Liver (tissue), 9 donors: ENCODE measurements around the gene KRTAP19-1. TPM values are rescaled to one million over a fixed set of nuclear protein-coding genes. Genes with fewer than 3 reads are reported as not detected.

Source experiments
- DNase-seq: peaks from one replicate; pipeline ENCODE4 v3.0.0-alpha.2; 2017; ENCODE audit warnings: low spot score
- H3K27ac ChIP-seq, 2 donors: one replicate each; pipeline ENCODE4 v1.7.0; 2013; ENCODE audit warnings: inconsistent platforms in 2 of 2, low read length in 2 of 2, control low read depth in 1 of 2, low read depth in 1 of 2, mild to moderate bottlenecking in 1 of 2
- H3K27me3 ChIP-seq, 4 donors: one replicate each; pipeline versions ENCODE4 v1.6.1 to v1.7.0; 2013; ENCODE audit warnings: low read length in 3 of 4, inconsistent platforms in 1 of 4, mild to moderate bottlenecking in 1 of 4, moderate library complexity in 1 of 4; ENCODE audit not compliant: control insufficient read depth in 4 of 4, insufficient read depth in 4 of 4
- H3K36me3 ChIP-seq, 4 donors: one replicate each; pipeline versions ENCODE4 v1.6.1 to v1.7.0; 2013; ENCODE audit warnings: low read length in 3 of 4, mild to moderate bottlenecking in 3 of 4, low read depth in 1 of 4, moderate library complexity in 1 of 4; ENCODE audit not compliant: control insufficient read depth in 4 of 4, insufficient read depth in 3 of 4
- H3K4me1 ChIP-seq, 4 donors: one replicate each; pipeline versions ENCODE4 v1.6.1 to v1.7.0; 2013; ENCODE audit warnings: low read length in 3 of 4, mild to moderate bottlenecking in 3 of 4, moderate library complexity in 1 of 4; ENCODE audit not compliant: control insufficient read depth in 4 of 4, insufficient read depth in 4 of 4
- H3K4me3 ChIP-seq, 3 donors: one replicate each; pipeline versions ENCODE4 v1.6.1 to v1.7.0; 2013; ENCODE audit warnings: low read length in 3 of 3, control low read depth in 1 of 3, low read depth in 1 of 3, mild to moderate bottlenecking in 1 of 3
- H3K9ac ChIP-seq, 2 donors: one replicate each; pipeline ENCODE4 v1.7.0; 2013; ENCODE audit warnings: low read length in 2 of 2, mild to moderate bottlenecking in 2 of 2, moderate library complexity in 2 of 2, control low read depth in 1 of 2, low read depth in 1 of 2
- H3K9me3 ChIP-seq, 4 donors: one replicate each; pipeline versions ENCODE4 v1.6.1 to v1.7.0; 2013; ENCODE audit warnings: low read length in 3 of 4; ENCODE audit not compliant: control insufficient read depth in 4 of 4
- EGR1 ChIP-seq, 2 donors: IDR thresholded peaks; 2 replicates each; pipeline ENCODE4 v1.6.1; 2016 to 2018; ENCODE audit warnings: antibody characterized with exemption in 2 of 2, low read depth in 2 of 2
- FOXA1 ChIP-seq: IDR thresholded peaks from 2 replicates; pipeline ENCODE4 v1.6.1; 2016; ENCODE audit warnings: antibody characterized with exemption
- HNF4A ChIP-seq, 2 donors: conservative IDR thresholded peaks; 2 replicates each; pipeline ENCODE4 v1.6.1; 2016; ENCODE audit warnings: antibody characterized with exemption in 2 of 2, mild to moderate bottlenecking in 2 of 2
- HNF4G ChIP-seq: IDR thresholded peaks from 2 replicates; pipeline ENCODE4 v1.6.1; 2016; ENCODE audit warnings: antibody characterized with exemption
- JUND ChIP-seq, 2 donors: IDR thresholded peaks; 2 replicates each; pipeline ENCODE4 v1.6.1; 2016; ENCODE audit warnings: antibody characterized with exemption in 2 of 2
- NR2F2 ChIP-seq: IDR thresholded peaks from 2 replicates; pipeline ENCODE4 v1.6.1; 2016; ENCODE audit warnings: antibody characterized with exemption
- RAD21 ChIP-seq, 2 donors: IDR thresholded peaks; 2 replicates each; pipeline ENCODE4 v1.6.1; 2016; ENCODE audit warnings: antibody characterized with exemption in 2 of 2, mild to moderate bottlenecking in 2 of 2
- RXRA ChIP-seq, 2 donors: IDR thresholded peaks; 2 replicates each; pipeline ENCODE4 v1.6.1; 2017 to 2018; ENCODE audit warnings: antibody characterized with exemption in 2 of 2, mild to moderate bottlenecking in 1 of 2
- SP1 ChIP-seq: IDR thresholded peaks from 2 replicates; pipeline ENCODE4 v1.6.1; 2018; ENCODE audit warnings: antibody characterized with exemption, mild to moderate bottlenecking
- TAF1 ChIP-seq: conservative IDR thresholded peaks from 2 replicates; pipeline ENCODE4 v1.6.1; 2016; ENCODE audit warnings: antibody characterized with exemption, mild to moderate bottlenecking
- YY1 ChIP-seq: IDR thresholded peaks from 2 replicates; pipeline ENCODE4 v1.6.1; 2016; ENCODE audit warnings: antibody characterized with exemption, mild to moderate bottlenecking
- WGBS: extraction: QIAGEN DNeasy Blood & Tissue Kit; methylation state at CpG from one replicate; pipeline ENCODE4 v1.1.7; 2013; 5-methylcytosine and 5-hydroxymethylcytosine counted together
- polyA plus RNA-seq, 2 donors: library from polyadenylated mRNA; stranded (reverse) in 1 of 2; unstranded in 1 of 2; fragments of 200-250 nt in 1 of 2; fragments of >200 nt in 1 of 2; fragmentation: Nextera tagmentation in 1 of 2; extraction: Ambion mirVana in 1 of 2; gene quantifications; one replicate each; pipeline versions ENCODE4 v1.2.1 to v1.2.3, GENCODE V29; 2013 to 2015
- total RNA-seq, 2 donors: library from RNA; depleted of rRNA; stranded (reverse); fragments of >200 nt; gene quantifications; one replicate each; pipeline ENCODE4 v1.2.3, GENCODE V29; 2014
- TF ChIP-seq, protein P1 (sequence below): IDR thresholded peaks from 2 replicates; pipeline ENCODE4 v1.6.1; 2016; ENCODE audit warnings: antibody characterized with exemption, mild to moderate bottlenecking
- TF ChIP-seq, protein P2 (sequence below): IDR thresholded peaks from 2 replicates; pipeline ENCODE4 v1.6.1; 2016; ENCODE audit warnings: antibody characterized with exemption
- TF ChIP-seq, protein P3 (sequence below): fragments of 150-350 bp; IDR thresholded peaks from 2 replicates; pipeline ENCODE4 v1.5.1; 2017; ENCODE audit warnings: improper control_type of control experiment, low read depth, low read length; ENCODE audit not compliant: missing input control
- TF ChIP-seq, protein P4 (sequence below): IDR thresholded peaks from 2 replicates; pipeline ENCODE4 v1.6.1; 2016; ENCODE audit warnings: antibody characterized with exemption
- TF ChIP-seq, protein P5 (sequence below): IDR thresholded peaks from 2 replicates; pipeline ENCODE4 v1.6.1; 2016; ENCODE audit warnings: antibody characterized with exemption
- donor health status: healthy.
- donor health status: healthy.
- donor health status: healthy.
- donor health status: healthy.
- donor health status: healthy.

Gene KRTAP19-1
- total and polyA plus RNA-seq, 4 donors: not detected

DNA sequence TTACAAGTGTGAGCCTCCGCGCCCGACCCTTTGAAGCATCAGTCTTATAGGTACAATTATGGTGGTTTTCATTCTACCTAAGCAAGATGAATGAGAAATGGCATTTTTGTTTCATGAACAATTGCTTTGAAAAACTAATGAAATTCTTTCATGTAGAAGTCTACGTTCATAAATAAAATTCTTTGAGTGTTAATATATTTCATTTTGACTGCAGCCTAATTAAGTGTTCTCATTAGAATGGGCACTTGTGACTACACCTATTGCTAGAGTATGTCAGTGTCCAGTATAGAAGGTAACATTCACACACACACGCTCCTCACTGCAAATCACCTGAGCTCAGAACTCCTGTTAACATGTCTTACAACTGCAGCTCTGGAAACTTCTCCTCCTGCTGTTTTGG lies 40.2 kb downstream of the KRTAP19-1 start, which contains the start of gene KRTAP15-1:
TSS of gene KRTAP15-1 (plus strand) at position 301 of the 400 bp plus-strand sequence. CDS start at position 354, 53 bp downstream.
- H3K4me3 ChIP-seq: no peak within 1 kb of the TSS
- no peaks in the 10 kb centered on the region for H3K36me3 ChIP-seq
- TF ChIP-seq, protein P1, sequence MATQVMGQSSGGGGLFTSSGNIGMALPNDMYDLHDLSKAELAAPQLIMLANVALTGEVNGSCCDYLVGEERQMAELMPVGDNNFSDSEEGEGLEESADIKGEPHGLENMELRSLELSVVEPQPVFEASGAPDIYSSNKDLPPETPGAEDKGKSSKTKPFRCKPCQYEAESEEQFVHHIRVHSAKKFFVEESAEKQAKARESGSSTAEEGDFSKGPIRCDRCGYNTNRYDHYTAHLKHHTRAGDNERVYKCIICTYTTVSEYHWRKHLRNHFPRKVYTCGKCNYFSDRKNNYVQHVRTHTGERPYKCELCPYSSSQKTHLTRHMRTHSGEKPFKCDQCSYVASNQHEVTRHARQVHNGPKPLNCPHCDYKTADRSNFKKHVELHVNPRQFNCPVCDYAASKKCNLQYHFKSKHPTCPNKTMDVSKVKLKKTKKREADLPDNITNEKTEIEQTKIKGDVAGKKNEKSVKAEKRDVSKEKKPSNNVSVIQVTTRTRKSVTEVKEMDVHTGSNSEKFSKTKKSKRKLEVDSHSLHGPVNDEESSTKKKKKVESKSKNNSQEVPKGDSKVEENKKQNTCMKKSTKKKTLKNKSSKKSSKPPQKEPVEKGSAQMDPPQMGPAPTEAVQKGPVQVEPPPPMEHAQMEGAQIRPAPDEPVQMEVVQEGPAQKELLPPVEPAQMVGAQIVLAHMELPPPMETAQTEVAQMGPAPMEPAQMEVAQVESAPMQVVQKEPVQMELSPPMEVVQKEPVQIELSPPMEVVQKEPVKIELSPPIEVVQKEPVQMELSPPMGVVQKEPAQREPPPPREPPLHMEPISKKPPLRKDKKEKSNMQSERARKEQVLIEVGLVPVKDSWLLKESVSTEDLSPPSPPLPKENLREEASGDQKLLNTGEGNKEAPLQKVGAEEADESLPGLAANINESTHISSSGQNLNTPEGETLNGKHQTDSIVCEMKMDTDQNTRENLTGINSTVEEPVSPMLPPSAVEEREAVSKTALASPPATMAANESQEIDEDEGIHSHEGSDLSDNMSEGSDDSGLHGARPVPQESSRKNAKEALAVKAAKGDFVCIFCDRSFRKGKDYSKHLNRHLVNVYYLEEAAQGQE: no peak
- TF ChIP-seq RXRA (IDR thresholded peaks at IDR 0.05) (no peak), RAD21 (IDR thresholded peaks at IDR 0.05) (no peak), HNF4A (conservative IDR thresholded peaks at IDR 0.05) (no peak), JUND (IDR thresholded peaks at IDR 0.05) (no peak), TAF1 (no peak), NR2F2 (no peak)
- TF ChIP-seq, protein P2, sequence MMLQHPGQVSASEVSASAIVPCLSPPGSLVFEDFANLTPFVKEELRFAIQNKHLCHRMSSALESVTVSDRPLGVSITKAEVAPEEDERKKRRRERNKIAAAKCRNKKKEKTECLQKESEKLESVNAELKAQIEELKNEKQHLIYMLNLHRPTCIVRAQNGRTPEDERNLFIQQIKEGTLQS: no peak
- TF ChIP-seq, protein P3, sequence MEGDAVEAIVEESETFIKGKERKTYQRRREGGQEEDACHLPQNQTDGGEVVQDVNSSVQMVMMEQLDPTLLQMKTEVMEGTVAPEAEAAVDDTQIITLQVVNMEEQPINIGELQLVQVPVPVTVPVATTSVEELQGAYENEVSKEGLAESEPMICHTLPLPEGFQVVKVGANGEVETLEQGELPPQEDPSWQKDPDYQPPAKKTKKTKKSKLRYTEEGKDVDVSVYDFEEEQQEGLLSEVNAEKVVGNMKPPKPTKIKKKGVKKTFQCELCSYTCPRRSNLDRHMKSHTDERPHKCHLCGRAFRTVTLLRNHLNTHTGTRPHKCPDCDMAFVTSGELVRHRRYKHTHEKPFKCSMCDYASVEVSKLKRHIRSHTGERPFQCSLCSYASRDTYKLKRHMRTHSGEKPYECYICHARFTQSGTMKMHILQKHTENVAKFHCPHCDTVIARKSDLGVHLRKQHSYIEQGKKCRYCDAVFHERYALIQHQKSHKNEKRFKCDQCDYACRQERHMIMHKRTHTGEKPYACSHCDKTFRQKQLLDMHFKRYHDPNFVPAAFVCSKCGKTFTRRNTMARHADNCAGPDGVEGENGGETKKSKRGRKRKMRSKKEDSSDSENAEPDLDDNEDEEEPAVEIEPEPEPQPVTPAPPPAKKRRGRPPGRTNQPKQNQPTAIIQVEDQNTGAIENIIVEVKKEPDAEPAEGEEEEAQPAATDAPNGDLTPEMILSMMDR: no peak
- H3K27ac ChIP-seq: no peak within 1 kb of the TSS
- 91% methylated on average over 5 of the region's 5 CpGs for WGBS
- no peak for DNase-seq
- no peaks in the 10 kb centered on the region for H3K9me3 ChIP-seq
- H3K27me3 ChIP-seq: no peaks in the 10 kb centered on the region
- no peaks in the 10 kb centered on the region for H3K4me1 ChIP-seq
- no peak within 1 kb of the TSS for H3K9ac ChIP-seq

DNA sequence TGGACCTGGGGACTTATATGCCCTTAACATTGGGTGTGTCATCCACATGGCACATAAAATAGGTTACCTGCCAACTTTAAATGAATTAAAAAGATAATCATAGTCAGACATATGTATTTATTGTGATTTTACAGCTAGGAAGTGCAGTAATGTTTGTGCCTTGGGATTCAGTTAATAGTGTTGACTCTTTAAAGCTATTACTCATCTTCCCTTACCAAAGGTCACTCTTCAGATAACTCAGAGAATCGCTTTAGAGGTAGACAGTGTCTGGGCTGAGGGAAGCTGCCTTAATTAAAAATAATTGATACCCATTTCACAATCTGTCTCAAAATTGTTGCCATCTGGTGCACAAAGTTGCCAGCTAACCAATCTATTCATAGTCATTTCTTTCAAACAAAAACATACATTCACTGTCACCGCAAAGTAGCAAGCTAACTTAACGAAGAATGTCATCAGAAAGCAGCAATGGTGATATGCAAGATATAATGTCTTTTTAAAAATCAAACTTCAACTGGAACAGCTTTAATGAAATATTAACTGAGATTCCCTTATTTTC lies 43.1 kb downstream of the KRTAP19-1 start:
- WGBS: 64% methylated on average over 3 of the region's 3 CpGs
- TF ChIP-seq SP1: no peak
- TF ChIP-seq FOXA1: no peak
- no peak for TF ChIP-seq JUND (IDR thresholded peaks at IDR 0.05)
- TF ChIP-seq, protein P4, sequence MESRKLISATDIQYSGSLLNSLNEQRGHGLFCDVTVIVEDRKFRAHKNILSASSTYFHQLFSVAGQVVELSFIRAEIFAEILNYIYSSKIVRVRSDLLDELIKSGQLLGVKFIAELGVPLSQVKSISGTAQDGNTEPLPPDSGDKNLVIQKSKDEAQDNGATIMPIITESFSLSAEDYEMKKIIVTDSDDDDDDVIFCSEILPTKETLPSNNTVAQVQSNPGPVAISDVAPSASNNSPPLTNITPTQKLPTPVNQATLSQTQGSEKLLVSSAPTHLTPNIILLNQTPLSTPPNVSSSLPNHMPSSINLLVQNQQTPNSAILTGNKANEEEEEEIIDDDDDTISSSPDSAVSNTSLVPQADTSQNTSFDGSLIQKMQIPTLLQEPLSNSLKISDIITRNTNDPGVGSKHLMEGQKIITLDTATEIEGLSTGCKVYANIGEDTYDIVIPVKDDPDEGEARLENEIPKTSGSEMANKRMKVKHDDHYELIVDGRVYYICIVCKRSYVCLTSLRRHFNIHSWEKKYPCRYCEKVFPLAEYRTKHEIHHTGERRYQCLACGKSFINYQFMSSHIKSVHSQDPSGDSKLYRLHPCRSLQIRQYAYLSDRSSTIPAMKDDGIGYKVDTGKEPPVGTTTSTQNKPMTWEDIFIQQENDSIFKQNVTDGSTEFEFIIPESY: no peak
- no peak for TF ChIP-seq HNF4A (conservative IDR thresholded peaks at IDR 0.05)
- TF ChIP-seq EGR1 (IDR thresholded peaks at IDR 0.05; ENCODE audit: low read depth in 2 of 2): no peak
- no peak for TF ChIP-seq RAD21 (IDR thresholded peaks at IDR 0.05)
- TF ChIP-seq RXRA (IDR thresholded peaks at IDR 0.05): no peak
- TF ChIP-seq, protein P2: no peak
- TF ChIP-seq, protein P5, sequence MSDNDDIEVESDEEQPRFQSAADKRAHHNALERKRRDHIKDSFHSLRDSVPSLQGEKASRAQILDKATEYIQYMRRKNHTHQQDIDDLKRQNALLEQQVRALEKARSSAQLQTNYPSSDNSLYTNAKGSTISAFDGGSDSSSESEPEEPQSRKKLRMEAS: no peak
- TF ChIP-seq, protein P3: no peak
- TF ChIP-seq NR2F2: no peak
- TF ChIP-seq TAF1: no peak
- TF ChIP-seq, protein P1: no peak
- TF ChIP-seq HNF4G: no peak
- TF ChIP-seq YY1: no peak

More for the DNA sequence above, 43.1 kb downstream of the KRTAP19-1 start:
- no peaks in the 10 kb centered on the region for H3K9me3 ChIP-seq
- DNase-seq: no peak
- H3K27ac ChIP-seq: no peak overlapping the region
- H3K4me1 ChIP-seq: no peaks in the 10 kb centered on the region
- no peaks in the 10 kb centered on the region for H3K36me3 ChIP-seq
- peaks cover 0 to under 1% (median 0%) of the 10 kb centered on the region in 4 donors for H3K27me3 ChIP-seq
- H3K9ac ChIP-seq: no peak overlapping the region
- H3K4me3 ChIP-seq: no peak overlapping the region
